ENCODE results near the gene RPS6KA2. TPM values are rescaled to one million over a fixed set of nuclear protein-coding genes. Genes with fewer than 3 reads are reported as not detected.

The RPS6KA2 gene
- polyA plus RNA-seq, 1 donor (not counting 4 experiments of a cell fraction or from before 2014, with no cell fraction given), result 8.2 TPM

DNA sequence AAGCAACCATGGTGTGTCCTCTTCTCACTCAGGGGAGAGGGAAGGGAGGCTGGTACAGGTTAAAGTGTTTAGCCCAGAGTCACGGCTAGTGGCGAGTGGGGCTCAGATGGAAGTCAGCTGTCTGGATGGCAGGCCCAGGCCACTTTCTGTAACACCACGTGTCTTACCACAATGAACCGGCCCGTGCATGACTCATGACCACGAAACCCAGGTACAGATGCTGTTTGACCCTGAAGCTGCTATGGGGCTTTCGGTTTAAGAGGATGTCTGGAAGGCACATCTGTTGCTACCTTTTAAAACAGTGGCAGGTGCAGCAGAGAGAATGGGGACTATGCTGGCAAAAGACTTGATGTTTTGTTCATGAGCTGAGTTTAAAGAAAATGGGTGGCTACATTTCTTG lies 207.8 kb downstream of the RPS6KA2 start:
- no peaks in the 10 kb centered on the region for H3K4me1 ChIP-seq (ENCODE audit: control insufficient read depth, extremely low read depth, insufficient read depth, low read length)
- DNase-seq (ENCODE audit: low read depth, low spot score) (no peak), FAIRE-seq (no peak)
- dilution Hi-C loops (cut with MboI; ENCODE audit: extremely low pct_ligation_motif_present, low sequenced_read_pairs), result no loop called here
- H3K27me3 ChIP-seq (ENCODE audit: control insufficient read depth, extremely low read depth, insufficient read depth, low read length), result no peaks in the 10 kb centered on the region
- no peaks in the 10 kb centered on the region for H4K20me1 ChIP-seq (ENCODE audit: control insufficient read depth, extremely low read depth, insufficient read depth, low read length)
- no peaks in the 10 kb centered on the region for H3K79me2 ChIP-seq (ENCODE audit: control insufficient read depth, insufficient read depth, low read length)
- TF ChIP-seq, protein P1, sequence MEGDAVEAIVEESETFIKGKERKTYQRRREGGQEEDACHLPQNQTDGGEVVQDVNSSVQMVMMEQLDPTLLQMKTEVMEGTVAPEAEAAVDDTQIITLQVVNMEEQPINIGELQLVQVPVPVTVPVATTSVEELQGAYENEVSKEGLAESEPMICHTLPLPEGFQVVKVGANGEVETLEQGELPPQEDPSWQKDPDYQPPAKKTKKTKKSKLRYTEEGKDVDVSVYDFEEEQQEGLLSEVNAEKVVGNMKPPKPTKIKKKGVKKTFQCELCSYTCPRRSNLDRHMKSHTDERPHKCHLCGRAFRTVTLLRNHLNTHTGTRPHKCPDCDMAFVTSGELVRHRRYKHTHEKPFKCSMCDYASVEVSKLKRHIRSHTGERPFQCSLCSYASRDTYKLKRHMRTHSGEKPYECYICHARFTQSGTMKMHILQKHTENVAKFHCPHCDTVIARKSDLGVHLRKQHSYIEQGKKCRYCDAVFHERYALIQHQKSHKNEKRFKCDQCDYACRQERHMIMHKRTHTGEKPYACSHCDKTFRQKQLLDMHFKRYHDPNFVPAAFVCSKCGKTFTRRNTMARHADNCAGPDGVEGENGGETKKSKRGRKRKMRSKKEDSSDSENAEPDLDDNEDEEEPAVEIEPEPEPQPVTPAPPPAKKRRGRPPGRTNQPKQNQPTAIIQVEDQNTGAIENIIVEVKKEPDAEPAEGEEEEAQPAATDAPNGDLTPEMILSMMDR (optimal IDR thresholded peaks at IDR 0.05 in 1 of 3, IDR thresholded peaks at IDR 0.05 in 1 of 3, conservative IDR thresholded peaks at IDR 0.05 in 1 of 3; ENCODE audit: extremely low read depth in 1 of 3, insufficient read depth in 2 of 3, low read length in 3 of 3), result no peak
- no peak for TF ChIP-seq EZH2 (IDR thresholded peaks at IDR 0.05; ENCODE audit: low read length)
- no peak overlapping the region for H3K4me3 ChIP-seq (ENCODE audit: control insufficient read depth in 2 of 3, extremely low read depth in 1 of 3, insufficient read depth in 2 of 3, low read depth in 1 of 3, low read length in 3 of 3)
- no peaks in the 10 kb centered on the region for H3K9me3 ChIP-seq (ENCODE audit: control insufficient read depth, low read depth, low read length)
- H2AFZ ChIP-seq (ENCODE audit: control insufficient read depth, low read length), result no peak overlapping the region
- H3K27ac ChIP-seq (ENCODE audit: control insufficient read depth, insufficient read depth, low read length), result no peak overlapping the region
- H3K9ac ChIP-seq (ENCODE audit: control insufficient read depth, extremely low read depth, insufficient read depth, low read length), result no peak overlapping the region
- no peak overlapping the region for H3K4me2 ChIP-seq (ENCODE audit: control insufficient read depth, extremely low read depth, insufficient read depth, low read depth, low read length)
- no peaks in the 10 kb centered on the region for H3K9me1 ChIP-seq (ENCODE audit: control insufficient read depth, extremely low read depth, insufficient read depth, low read length)
- no peaks in the 10 kb centered on the region for H3K36me3 ChIP-seq (ENCODE audit: control insufficient read depth in 2 of 2, extremely low read depth in 1 of 2, insufficient read depth in 2 of 2, low read length in 2 of 2)

DNA sequence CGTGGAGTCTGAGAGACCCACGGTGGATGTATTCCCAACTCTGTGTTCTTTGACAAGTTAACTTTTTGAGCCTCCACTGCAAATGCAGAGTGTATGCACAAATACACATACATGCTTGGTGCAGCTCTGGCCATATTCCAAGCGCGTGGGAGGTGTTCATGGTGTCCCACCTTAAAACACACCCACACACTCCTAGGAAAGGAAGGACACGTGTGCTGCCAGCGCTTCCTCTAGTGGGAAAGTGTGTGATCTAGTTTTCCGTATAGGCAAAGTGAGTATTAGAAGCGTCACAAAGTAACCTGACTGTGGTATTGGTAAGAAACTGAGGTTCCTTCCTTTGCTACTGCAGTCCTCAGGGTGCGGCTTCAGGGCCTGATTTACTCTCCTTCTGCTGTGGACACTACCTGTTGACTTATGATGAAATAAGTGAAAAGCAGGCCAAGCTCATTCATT lies 208.3 kb downstream of the RPS6KA2 start:
- dilution Hi-C loops (cut with MboI; ENCODE audit: extremely low pct_ligation_motif_present, low sequenced_read_pairs), result no loop called here
- no peaks in the 10 kb centered on the region for H4K20me1 ChIP-seq (ENCODE audit: control insufficient read depth, extremely low read depth, insufficient read depth, low read length)
- H3K4me2 ChIP-seq (ENCODE audit: control insufficient read depth, extremely low read depth, insufficient read depth, low read depth, low read length), result no peak overlapping the region
- H3K4me1 ChIP-seq (ENCODE audit: control insufficient read depth, extremely low read depth, insufficient read depth, low read length), result no peaks in the 10 kb centered on the region
- TF ChIP-seq, protein P1 (optimal IDR thresholded peaks at IDR 0.05 in 1 of 3, IDR thresholded peaks at IDR 0.05 in 1 of 3, conservative IDR thresholded peaks at IDR 0.05 in 1 of 3; ENCODE audit: extremely low read depth in 1 of 3, insufficient read depth in 2 of 3, low read length in 3 of 3), result no peak
- no peak for TF ChIP-seq EZH2 (IDR thresholded peaks at IDR 0.05; ENCODE audit: low read length)
- H3K27ac ChIP-seq (ENCODE audit: control insufficient read depth, insufficient read depth, low read length), result no peak overlapping the region
- H3K27me3 ChIP-seq (ENCODE audit: control insufficient read depth, extremely low read depth, insufficient read depth, low read length), result no peaks in the 10 kb centered on the region
- no peak overlapping the region for H3K4me3 ChIP-seq (ENCODE audit: control insufficient read depth in 2 of 3, extremely low read depth in 1 of 3, insufficient read depth in 2 of 3, low read depth in 1 of 3, low read length in 3 of 3)
- H3K79me2 ChIP-seq (ENCODE audit: control insufficient read depth, insufficient read depth, low read length), result no peaks in the 10 kb centered on the region
- DNase-seq (ENCODE audit: low read depth, low spot score) (no peak), FAIRE-seq (no peak)
- H3K36me3 ChIP-seq (ENCODE audit: control insufficient read depth in 2 of 2, extremely low read depth in 1 of 2, insufficient read depth in 2 of 2, low read length in 2 of 2), result no peaks in the 10 kb centered on the region
- no peaks in the 10 kb centered on the region for H3K9me3 ChIP-seq (ENCODE audit: control insufficient read depth, low read depth, low read length)
- H3K9me1 ChIP-seq (ENCODE audit: control insufficient read depth, extremely low read depth, insufficient read depth, low read length), result no peaks in the 10 kb centered on the region
- no peak overlapping the region for H3K9ac ChIP-seq (ENCODE audit: control insufficient read depth, extremely low read depth, insufficient read depth, low read length)
- no peak overlapping the region for H2AFZ ChIP-seq (ENCODE audit: control insufficient read depth, low read length)
